ENCODE measurements around the gene NOP10.

NOP10 gene

GRCh38 chr15:34332553-34333120 lies 10.3 kb downstream of the NOP10 start:
- DNase-seq (ENCODE audit: low read depth, low spot score): no peak

DNA sequence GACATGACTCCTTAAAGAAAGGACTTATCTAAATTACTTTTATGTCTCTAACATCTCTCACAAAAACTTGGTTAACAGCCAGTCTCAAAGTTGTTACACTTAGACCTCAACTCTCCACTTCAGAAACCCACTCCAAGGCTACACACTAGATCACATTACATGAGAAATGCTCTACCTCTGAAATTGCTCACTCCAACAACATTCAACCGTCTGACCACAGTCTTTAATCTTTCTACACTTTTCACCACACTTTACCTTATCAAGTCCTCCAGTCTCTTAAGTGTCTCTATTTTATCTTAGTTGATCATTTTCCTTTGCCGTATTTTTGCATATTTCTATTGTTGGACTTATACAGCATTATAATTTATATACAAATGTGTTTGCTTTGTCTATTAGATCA lies 11.1 kb downstream of the NOP10 start:
- no peak for DNase-seq (ENCODE audit: low read depth, low spot score)

DNA sequence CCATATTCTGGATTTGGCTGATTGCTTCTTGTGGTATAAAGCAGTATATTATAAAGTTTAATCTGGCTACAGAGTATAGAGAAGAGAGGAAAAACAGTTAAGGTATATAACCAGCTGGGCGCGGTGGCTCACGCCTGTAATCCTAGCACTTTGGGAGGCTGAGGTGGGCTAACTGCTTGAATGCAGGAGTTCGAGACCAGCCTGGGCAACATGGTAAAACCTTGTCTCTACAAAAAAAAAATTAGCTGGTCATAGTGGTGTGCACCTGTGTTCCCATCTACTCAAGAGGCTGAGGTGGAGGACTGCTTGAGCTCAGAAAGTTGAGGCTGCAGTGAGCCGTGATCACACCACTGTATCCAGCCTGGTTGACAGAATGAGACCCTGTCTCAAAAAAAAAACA lies 12.7 kb downstream of the NOP10 start:
- no peak for DNase-seq (ENCODE audit: low read depth, low spot score)

DNA sequence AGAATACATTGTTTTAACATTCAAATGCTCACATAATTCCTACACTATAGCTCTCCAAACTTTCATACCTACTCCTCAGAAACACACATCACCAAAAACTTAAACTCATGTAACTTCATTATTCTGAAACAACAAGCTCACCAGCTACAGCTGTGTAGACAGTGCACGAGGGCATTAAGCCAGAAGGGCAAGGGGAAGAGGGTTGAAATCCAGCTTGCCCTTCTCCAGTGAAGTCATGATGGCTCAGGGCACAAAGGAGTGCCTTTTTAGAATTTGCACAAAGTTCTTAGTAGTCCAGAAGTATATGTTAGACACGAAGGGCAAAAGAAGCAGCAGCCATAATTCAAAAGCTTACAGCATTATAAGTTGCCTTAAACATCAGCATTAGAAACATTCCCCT lies 13.9 kb downstream of the NOP10 start:
- no peak for DNase-seq (ENCODE audit: low read depth, low spot score)

DNA sequence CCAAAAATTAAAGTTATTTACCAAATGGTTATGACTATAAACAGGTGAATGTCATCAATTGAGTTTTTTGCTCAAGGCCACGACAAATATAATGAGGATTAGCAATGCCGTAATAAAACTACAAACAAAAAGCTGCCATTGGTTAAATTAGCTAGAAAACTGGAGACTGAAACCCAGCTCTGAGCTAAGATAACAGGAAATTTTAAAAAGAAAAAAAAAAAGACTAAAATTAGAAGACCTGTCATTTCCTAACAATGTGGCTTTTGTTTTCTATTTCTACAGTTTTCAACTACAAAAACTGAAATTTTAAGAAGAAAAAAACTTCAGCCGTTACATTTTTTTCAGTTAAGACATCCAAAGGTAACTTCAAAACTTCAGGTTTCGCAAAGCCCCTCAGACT lies 15.0 kb downstream of the NOP10 start:
- no peak for DNase-seq (ENCODE audit: low read depth, low spot score)

DNA sequence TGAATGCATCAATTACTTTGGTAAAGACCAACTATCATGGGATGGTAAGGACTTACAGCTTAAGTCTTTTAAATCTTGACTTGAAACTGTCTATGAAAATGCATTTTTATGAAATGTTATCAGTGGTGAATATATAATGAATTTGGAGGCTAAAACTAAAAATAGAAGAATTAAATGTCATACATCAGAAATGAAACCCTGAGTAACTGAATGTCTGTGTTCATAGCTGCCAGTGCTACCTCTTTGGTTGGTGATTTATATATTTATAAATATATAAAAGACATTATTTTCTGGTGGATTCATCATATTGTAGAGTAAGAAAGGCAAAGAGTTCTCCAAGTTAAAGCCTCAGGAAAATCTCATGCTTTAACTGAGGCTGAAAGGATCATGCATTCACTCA lies 17.6 kb downstream of the NOP10 start:
- no peak for DNase-seq (ENCODE audit: low read depth, low spot score)

DNA sequence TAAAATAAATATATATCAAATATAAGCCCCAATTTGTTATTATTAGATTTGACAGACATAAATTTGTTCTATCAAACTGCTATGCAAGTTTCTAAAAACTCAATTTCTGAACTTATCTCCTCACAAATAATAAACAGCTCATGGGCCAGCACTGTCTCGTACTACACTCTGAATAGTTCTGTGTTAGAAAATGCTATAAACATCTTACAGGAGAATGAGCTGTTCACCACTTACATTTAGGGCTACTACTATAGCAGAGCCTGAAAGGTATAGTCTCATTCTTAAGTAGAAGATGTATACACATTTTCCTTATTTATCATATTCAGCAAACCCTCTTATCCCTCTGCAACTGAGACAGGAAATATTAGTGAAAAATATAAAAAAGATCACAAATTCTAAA lies 18.0 kb downstream of the NOP10 start:
- DNase-seq (ENCODE audit: low read depth, low spot score): no peak

GRCh38 chr15:34323217-34323616 lies 19.7 kb downstream of the NOP10 start:
- no peak for DNase-seq (ENCODE audit: low read depth, low spot score)

GRCh38 chr15:34318277-34319079 lies 24.5 kb downstream of the NOP10 start:
- no peak for DNase-seq (ENCODE audit: low read depth, low spot score)

GRCh38 chr15:34314491-34315490 lies 28.1 kb downstream of the NOP10 start:
- DNase-seq (ENCODE audit: low read depth, low spot score): no peak

GRCh38 chr15:34311563-34311962 lies 31.4 kb downstream of the NOP10 start:
- DNase-seq (ENCODE audit: low read depth, low spot score): no peak

DNA sequence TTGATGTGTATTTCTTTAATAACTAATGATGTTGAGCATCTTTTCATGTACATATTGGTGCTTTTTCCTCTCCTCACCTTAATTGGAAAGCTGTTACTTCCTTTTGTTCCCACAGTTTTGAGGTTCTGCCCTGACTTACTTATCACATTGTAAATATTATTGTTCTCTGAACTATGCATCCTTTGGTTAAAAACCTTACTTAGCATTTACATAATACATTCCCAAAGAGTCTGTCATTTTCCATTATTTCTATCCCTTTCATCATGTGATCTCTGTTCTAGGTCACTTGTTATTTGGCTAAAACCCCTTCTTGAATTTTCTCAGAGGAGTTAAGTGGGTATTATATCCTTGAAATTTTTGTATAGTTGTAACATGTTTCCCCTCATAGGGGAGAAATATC lies 38.3 kb downstream of the NOP10 start:
- no peak for DNase-seq (ENCODE audit: low read depth, low spot score)

DNA sequence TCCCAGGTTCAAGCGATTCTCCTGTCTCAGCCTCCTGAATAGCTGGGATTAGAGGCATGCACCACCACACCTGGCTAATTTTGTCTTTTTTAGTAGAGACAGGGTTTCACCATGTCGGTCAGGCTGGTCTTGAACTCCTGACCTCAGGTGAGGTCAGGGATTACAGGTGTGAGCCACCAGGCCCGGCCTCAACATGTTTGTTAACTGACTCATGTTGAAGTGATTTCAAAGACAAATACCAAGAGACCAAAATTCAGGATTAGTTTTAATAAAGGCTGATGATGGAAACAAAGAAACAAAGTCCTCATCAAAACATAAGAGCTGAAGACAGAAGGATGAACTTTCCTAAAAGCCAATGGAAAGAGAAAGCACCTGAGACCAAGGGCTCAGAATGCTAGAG lies 41.9 kb downstream of the NOP10 start:
- DNase-seq (ENCODE audit: low read depth, low spot score): no peak

DNA sequence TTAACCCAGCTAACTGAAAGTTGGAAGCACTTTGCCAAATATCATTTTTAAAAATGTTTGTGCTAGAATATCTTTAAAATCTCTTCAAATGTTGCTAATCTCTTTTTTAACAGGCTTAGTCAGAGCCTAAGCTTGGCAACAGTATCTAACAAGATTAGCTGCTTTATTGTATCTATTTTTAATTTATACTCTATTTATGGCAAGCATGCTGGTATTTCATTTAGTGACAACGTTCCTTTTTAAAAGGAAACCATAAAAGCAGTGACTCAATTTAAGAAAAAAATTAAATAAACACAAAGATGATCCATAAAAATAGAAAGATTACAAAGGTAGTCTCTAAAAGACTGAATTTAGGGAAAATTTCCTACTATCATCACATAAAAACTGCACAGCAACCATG lies 45.9 kb downstream of the NOP10 start:
- DNase-seq (ENCODE audit: low read depth, low spot score): no peak

GRCh38 chr15:34292621-34293020 lies 50.3 kb downstream of the NOP10 start:
- DNase-seq (ENCODE audit: low read depth, low spot score): no peak

Measured in brain pericyte (primary cell).